Glutamatergic neuron (in vitro differentiated cells): ENCODE measurements around the gene FKBP5. TPM values are rescaled to one million over a fixed set of nuclear protein-coding genes. Genes with fewer than 3 reads are reported as not detected.

ENCODE experiments used
- DNase-seq: peaks from one replicate; pipeline ENCODE4 v3.0.0; 2022
- H3K27ac Mint-ChIP-seq: one replicate; pipeline ENCODE4 v1.8.0; 2020; ENCODE audit warnings: mild to moderate bottlenecking, mixed read lengths, inconsistent platforms; ENCODE audit not compliant: unreplicated experiment
- H3K27me3 Mint-ChIP-seq: one replicate; pipeline ENCODE4 v1.8.0; 2020; ENCODE audit warnings: mild to moderate bottlenecking, moderate library complexity, mixed read lengths, inconsistent platforms; ENCODE audit not compliant: unreplicated experiment
- H3K36me3 Mint-ChIP-seq: one replicate; pipeline ENCODE4 v1.8.0; 2020; ENCODE audit warnings: mild to moderate bottlenecking, mixed read lengths, inconsistent platforms; ENCODE audit not compliant: unreplicated experiment
- H3K4me1 Mint-ChIP-seq: one replicate; pipeline ENCODE4 v1.8.0; 2020; ENCODE audit warnings: mild to moderate bottlenecking, low read depth, mixed read lengths, inconsistent platforms; ENCODE audit not compliant: unreplicated experiment
- H3K4me3 Mint-ChIP-seq: one replicate; pipeline ENCODE4 v1.8.0; 2020; ENCODE audit warnings: mild to moderate bottlenecking, mixed read lengths, inconsistent platforms; ENCODE audit not compliant: unreplicated experiment
- H3K9me3 Mint-ChIP-seq: one replicate; pipeline ENCODE4 v1.8.0; 2020; ENCODE audit warnings: mild to moderate bottlenecking, moderate library complexity, mixed read lengths, inconsistent platforms; ENCODE audit not compliant: unreplicated experiment
- CTCF ChIP-seq: fragments of 200-600 bp; sonication (generic); IDR thresholded peaks from one replicate; pipeline ENCODE4 v1.5.0; 2021; ENCODE audit not compliant: partially characterized antibody, unreplicated experiment
- total RNA-seq: library from RNA; stranded (reverse); fragmentation: NEBNext Ultra II Directional; extraction: Animal tissue kit (Norgen Biotek cat#: 25700); gene quantifications from one replicate; pipeline ENCODE4 v1.2.1, GENCODE V29; 2021; ENCODE audit not compliant: unreplicated experiment

Gene FKBP5
- total RNA-seq, 1 donor from 2014 or later: 10.6 TPM

- H3K4me3 Mint-ChIP-seq: no peak overlapping the region
- DNase-seq: no peak
- H3K36me3 Mint-ChIP-seq: no peaks in the 10 kb centered on the region
- H3K27ac Mint-ChIP-seq: no peak overlapping the region
- no peaks in the 10 kb centered on the region for H3K27me3 Mint-ChIP-seq
- H3K9me3 Mint-ChIP-seq: no peaks in the 10 kb centered on the region
- TF ChIP-seq CTCF: no peak
- no peaks in the 10 kb centered on the region for H3K4me1 Mint-ChIP-seq
These were observed 52.8 kb downstream of the FKBP5 start for GRCh38 chr6:35635601-35636597.

- Mint-ChIP-seq H3K4me3 (no peak overlapping the region), H3K27me3 (no peaks in the 10 kb centered on the region), H3K9me3 (no peaks in the 10 kb centered on the region), H3K36me3 (no peaks in the 10 kb centered on the region), H3K27ac (no peak overlapping the region), H3K4me1 (no peaks in the 10 kb centered on the region)
- TF ChIP-seq CTCF: no peak
- no peak for DNase-seq
These were observed 54.4 kb downstream of the FKBP5 start for GRCh38 chr6:35634316-35634715.

GRCh38 chr6:35633579-35634089 is 55.1 kb downstream of the FKBP5 start:
- Mint-ChIP-seq H3K27me3 (no peaks in the 10 kb centered on the region), H3K4me3 (no peak overlapping the region), H3K9me3 (no peaks in the 10 kb centered on the region), H3K4me1 (no peaks in the 10 kb centered on the region), H3K36me3 (no peaks in the 10 kb centered on the region), H3K27ac (no peak overlapping the region)
- DNase-seq: no peak
- TF ChIP-seq CTCF: no peak

- H3K4me3 Mint-ChIP-seq: no peak overlapping the region
- no peaks in the 10 kb centered on the region for H3K27me3 Mint-ChIP-seq
- no peak overlapping the region for H3K27ac Mint-ChIP-seq
These were observed 58.8 kb downstream of the FKBP5 start for GRCh38 chr6:35629876-35630378.

More at GRCh38 chr6:35629876-35630378, 58.8 kb downstream of the FKBP5 start:
- Mint-ChIP-seq H3K36me3 (no peaks in the 10 kb centered on the region), H3K9me3 (no peaks in the 10 kb centered on the region), H3K4me1 (no peaks in the 10 kb centered on the region)
- no peak for TF ChIP-seq CTCF
- no peak for DNase-seq
